NCI-H82 (cell line): Measurements from ENCODE around the gene SDK2.

Source experiments
- DNase-seq: peaks from one replicate; lab custom pipeline; 2025; lab: John Stamatoyannopoulos, UW

SDK2 gene, protein sequence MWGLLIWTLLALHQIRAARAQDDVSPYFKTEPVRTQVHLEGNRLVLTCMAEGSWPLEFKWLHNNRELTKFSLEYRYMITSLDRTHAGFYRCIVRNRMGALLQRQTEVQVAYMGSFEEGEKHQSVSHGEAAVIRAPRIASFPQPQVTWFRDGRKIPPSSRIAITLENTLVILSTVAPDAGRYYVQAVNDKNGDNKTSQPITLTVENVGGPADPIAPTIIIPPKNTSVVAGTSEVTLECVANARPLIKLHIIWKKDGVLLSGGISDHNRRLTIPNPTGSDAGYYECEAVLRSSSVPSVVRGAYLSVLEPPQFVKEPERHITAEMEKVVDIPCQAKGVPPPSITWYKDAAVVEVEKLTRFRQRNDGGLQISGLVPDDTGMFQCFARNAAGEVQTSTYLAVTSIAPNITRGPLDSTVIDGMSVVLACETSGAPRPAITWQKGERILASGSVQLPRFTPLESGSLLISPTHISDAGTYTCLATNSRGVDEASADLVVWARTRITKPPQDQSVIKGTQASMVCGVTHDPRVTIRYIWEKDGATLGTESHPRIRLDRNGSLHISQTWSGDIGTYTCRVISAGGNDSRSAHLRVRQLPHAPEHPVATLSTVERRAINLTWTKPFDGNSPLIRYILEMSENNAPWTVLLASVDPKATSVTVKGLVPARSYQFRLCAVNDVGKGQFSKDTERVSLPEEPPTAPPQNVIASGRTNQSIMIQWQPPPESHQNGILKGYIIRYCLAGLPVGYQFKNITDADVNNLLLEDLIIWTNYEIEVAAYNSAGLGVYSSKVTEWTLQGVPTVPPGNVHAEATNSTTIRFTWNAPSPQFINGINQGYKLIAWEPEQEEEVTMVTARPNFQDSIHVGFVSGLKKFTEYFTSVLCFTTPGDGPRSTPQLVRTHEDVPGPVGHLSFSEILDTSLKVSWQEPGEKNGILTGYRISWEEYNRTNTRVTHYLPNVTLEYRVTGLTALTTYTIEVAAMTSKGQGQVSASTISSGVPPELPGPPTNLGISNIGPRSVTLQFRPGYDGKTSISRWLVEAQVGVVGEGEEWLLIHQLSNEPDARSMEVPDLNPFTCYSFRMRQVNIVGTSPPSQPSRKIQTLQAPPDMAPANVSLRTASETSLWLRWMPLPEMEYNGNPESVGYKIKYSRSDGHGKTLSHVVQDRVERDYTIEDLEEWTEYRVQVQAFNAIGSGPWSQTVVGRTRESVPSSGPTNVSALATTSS (N-terminal part only)

GRCh38 chr17:73644145-73645049, at the start of gene SDK2:
Gene SDK2, minus strand, starts transcription at chr17:73644445. Its CDS starts 357 bp downstream, at chr17:73644088.
- peak; percentile 63 for DNase-seq

DNA sequence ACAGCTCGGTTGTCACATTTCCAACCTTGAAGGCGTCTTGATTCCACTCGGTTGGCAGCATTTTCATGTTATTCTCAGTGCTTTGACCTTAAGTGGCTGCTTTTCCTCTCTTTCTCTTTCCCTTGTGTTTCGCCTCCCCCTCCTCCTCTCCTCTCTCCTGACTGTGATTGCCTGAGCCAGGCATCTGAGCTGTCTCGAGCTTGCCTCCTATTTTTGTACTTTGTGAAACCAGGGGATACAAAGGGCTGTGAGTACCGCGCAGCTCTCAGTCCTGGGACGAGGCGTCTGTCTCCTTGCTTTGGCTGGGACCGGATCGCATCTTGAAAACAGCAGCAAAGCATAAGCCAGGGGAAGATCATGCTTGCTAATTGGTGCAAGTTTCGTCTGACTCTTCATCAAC, 48.8 kb upstream of the SDK2 start:
- no peak for DNase-seq

DNA sequence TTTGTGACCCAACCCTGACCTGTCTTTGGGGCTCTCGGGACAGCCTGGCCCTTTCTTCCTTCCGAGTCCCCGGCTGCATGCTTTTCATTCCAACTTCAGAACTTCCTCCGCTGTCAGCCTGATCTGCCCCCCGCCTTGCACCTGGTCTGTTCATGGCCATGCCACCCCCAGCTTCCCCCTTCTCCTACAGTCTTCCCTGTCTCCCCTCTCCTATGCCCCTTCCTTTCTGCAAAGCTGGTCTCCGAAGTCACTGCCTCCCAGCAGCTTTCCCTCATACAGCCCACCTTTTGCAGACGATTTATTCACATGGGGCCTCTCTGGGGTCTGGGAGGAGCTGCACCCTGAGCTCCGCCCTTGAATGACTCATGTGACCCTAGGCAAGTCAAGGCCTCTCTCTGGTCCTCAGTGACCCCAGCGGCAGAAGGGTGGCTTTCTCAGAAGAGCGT, 47.1 kb upstream of the SDK2 start:
- DNase-seq: no peak

DNA sequence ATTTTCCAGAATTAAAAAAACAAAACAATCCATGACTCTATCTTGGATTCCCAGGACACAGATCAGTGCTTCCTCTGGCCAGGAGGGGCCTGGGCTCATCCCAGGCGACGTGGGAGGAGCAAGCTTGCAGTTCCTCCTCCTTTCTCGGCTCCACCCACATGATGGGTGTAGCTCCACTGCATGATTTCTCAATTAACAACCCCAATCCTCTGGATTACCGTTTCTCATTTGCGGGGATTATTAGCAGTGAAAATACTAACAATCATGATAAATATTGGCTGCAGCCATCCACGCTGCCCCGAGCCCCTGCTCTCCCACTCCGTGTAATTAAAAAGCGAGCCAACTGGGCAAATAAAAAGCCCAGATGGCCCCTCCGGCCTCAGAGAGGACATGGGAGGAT, 46.4 kb upstream of the SDK2 start:
- DNase-seq: peak; percentile 74

- no peak for DNase-seq
Measured at GRCh38 chr17:73689596-73690275, 45.5 kb upstream of the SDK2 start.

DNA sequence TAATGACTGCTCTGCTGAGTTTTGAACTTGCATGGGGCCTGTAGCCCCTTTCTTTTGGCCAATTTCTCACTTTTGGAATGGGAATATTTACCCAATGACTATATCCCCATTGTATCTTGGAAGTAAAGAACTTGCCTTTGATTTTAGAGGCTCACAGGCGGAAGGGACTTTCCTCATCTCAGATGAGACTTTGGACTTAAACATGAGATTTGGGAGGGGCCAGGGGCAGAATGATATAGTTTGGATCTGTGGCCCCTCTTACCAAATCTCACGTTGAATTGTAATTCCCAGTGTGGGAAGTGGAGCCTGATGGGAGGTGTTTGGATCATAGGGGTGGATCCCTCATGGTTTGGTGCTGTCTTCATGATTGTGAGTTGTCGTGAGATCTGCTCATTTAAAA, 42.7 kb upstream of the SDK2 start:
- DNase-seq: no peak

DNA sequence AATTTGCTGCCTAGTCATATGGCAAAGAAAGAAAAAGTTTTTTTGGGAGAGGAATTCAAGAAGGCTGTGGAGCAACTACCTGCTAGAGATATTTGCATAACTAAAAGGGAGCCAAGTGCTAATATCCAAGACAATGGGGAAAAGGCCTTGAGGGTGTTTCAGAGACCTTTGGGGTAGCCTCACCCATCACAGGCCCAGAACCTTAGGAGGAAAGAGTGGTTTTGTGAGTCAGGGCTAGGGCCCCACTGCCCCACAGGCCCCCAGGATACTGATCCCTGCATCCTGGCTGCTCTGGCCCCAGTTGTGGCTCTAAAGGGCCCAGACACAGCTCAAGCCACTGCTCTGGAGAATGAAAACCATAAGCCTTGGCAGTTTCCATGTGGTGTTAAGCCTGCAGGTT, 41.9 kb upstream of the SDK2 start:
- no peak for DNase-seq

DNA sequence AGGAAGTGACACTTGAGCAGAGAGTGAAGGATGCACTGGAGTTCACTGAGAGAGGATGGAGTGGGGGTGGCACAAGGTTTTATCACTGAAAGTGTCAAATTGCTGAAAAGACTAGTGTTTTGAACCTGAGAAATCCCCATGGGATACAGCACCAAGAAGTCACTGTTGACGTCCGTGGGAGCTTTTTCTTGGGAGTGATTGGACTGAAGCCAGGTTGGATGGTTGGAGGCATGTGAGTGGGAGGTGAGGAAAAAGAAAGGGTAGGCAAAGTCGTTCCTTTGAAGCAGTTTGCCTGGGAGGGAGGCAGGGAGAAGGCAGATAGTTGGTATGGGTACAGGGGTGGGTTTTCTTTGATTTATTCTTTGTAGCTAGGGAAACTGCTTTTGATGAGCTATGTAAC, 39.9 kb upstream of the SDK2 start:
- no peak for DNase-seq

- DNase-seq: no peak
Measured at GRCh38 chr17:73683771-73684170, 39.5 kb upstream of the SDK2 start.

GRCh38 chr17:73681946-73682345, 37.7 kb upstream of the SDK2 start:
- no peak for DNase-seq

DNA sequence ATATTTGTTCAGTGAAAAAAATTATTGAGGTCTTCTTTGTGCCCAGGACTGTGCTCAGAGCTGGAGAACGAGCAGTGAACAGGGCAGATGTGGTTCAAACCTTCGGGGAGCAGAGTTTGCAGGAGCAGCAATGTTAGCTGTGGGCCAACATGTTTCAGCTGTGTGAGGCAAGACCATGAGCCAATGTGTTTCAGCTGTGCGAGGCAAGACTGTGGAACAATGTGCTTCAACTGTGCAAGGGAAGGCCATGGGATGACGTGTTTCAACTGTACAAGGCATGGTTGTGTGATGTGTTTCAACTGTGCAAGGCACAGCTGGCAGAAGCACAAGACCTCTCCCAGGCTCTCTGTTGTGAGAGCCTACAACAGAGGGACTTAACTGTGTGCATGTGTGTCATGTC, 35.2 kb upstream of the SDK2 start:
- no peak for DNase-seq

GRCh38 chr17:73678999-73679398, 34.8 kb upstream of the SDK2 start:
- no peak for DNase-seq

DNA sequence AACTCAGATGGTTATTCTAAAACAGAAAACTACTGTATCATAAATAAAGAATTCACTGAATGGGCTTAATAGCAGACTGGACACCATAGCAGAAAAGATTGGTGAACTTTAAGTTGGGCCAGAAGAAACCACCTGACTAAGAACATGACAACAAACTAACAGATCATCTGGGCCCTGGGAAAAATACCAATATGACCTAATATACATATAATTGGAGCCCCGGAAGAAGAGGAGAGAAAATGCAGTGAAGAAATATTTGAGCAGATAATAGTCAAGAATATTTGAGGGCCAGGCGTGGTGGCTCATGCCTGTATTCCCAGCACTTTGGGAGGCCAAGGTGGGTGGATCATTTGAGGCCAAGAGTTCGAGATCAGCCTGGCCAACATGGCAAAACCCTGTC, 25.5 kb upstream of the SDK2 start:
- DNase-seq: no peak

- DNase-seq: no peak
Measured at GRCh38 chr17:73667181-73667959, 23.1 kb upstream of the SDK2 start.

- peak; percentile 38 for DNase-seq
Measured at GRCh38 chr17:73663614-73664013, 19.4 kb upstream of the SDK2 start.

- no peak for DNase-seq
Measured at GRCh38 chr17:73660366-73660765, 16.1 kb upstream of the SDK2 start.

DNA sequence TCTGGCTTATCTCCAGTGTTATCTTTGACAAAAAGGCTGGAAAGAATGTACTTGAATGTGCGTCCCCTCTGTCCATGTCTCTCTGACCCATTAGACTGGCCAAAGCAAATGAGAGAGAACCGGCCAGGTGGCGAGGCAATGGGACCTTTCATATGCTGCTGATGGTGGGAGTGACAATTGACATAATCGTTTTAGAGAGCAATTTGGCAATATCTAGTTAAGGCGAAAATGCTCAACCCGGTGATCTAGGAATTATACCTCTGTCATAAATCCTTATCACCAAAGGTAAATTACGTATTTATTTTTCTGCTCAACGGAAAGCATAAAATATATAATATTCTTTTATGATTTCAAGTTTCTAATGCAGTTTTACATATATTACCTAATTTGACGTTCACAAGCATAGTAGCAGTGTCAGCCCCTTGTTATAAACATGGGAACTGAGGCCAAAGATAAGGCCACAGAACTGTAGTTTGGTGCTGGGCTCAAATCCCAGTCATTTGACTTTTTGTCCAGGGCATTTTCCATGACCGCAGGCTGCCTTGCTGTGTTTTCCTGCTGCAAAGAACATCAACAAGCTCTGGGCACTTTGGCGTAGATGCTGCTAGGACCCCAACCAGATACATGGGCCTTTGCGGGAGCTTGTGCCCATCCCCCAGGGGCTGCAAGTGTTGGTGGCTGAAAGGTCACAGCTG, 14.7 kb upstream of the SDK2 start:
- no peak for DNase-seq

DNA sequence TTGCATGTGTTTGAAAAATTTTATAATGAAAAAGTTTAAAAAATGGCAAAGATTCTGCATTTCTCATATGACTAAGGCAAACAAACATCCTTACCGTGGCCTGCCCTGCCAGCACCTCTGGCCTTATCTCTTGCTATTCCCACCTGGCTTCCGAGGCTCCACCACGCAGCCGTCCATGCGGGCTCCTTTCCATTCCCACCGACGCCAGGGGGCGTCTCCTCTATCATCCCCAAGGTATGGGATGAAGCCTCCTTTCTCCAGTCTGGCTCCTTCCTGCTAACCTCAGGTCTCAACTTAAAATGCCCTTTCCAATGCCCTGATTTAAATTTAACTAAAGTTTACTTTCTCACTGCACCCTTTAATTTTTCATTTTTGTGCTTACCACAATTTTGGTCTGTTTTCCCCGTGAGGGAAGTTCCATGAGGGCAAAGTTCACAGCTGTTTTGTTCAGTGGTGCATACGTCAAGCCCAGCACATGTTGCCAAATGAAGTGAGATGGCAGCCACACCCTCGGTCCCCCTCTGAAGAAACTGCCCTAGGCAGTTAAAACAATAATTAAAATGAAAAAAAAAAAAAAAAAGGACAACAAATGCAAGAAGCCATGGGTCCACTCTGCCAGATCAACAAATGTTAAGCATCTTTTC, 13.3 kb upstream of the SDK2 start:
- peak; percentile 91 for DNase-seq

GRCh38 chr17:73654241-73654640, 10.0 kb upstream of the SDK2 start:
- no peak for DNase-seq
